Sigmoid colon (tissue), 7 donors: Measurements from ENCODE around the gene PRLR. TPM values are rescaled to one million over a fixed set of nuclear protein-coding genes. Genes with fewer than 3 reads are reported as not detected.

Experiments used
- DNase-seq: peaks from one replicate; pipeline ENCODE4 v3.0.0-alpha.2; 2019
- H3K27ac ChIP-seq, 4 donors: fragments of 200-600 bp; sonication (generic); one replicate each; pipeline ENCODE4 v1.5.1; 2016 to 2019; ENCODE audit warnings: mild to moderate bottlenecking in 1 of 4
- H3K27me3 ChIP-seq, 3 donors: fragments of 200-600 bp; sonication (generic); one replicate each; pipeline ENCODE4 v1.5.1; 2019; ENCODE audit warnings: mild to moderate bottlenecking in 1 of 3
- H3K36me3 ChIP-seq, 4 donors: fragments of 200-600 bp; sonication (generic); one replicate each; pipeline ENCODE4 v1.5.1; 2016 to 2019
- H3K4me1 ChIP-seq, 4 donors: fragments of 200-600 bp; sonication (generic); one replicate each; pipeline ENCODE4 v1.5.1; 2017 to 2019
- H3K4me3 ChIP-seq, 4 donors: fragments of 200-600 bp; sonication (generic); one replicate each; pipeline ENCODE4 v1.5.1; 2017 to 2019; ENCODE audit warnings: mild to moderate bottlenecking in 2 of 4, moderate library complexity in 1 of 4
- H3K9me3 ChIP-seq, 4 donors: fragments of 200-600 bp in 3 of 4; sonication (generic) in 3 of 4; one replicate each; pipeline versions ENCODE4 v1.5.1 to v1.6.1; 2013 to 2019
- CTCF ChIP-seq, 4 experiments: fragments of 450-650 bp in 3 of 4; fragments of 200-600 bp in 1 of 4; IDR thresholded peaks; one replicate each; pipeline ENCODE4 v1.5.1; 2016 to 2019; ENCODE audit warnings: antibody characterized with exemption in 4 of 4, mild to moderate bottlenecking in 3 of 4, moderate library complexity in 2 of 4
- EP300 ChIP-seq, 4 donors: sonication (generic); formaldehyde crosslinking; IDR thresholded peaks; one replicate each; pipeline ENCODE4 v1.6.1; 2017; ENCODE audit warnings: antibody characterized with exemption in 4 of 4
- POLR2A ChIP-seq, 2 donors: fragments of 450-650 bp; IDR thresholded peaks; one replicate each; pipeline ENCODE4 v1.6.1; 2016; ENCODE audit warnings: antibody characterized with exemption in 2 of 2, mild to moderate bottlenecking in 2 of 2, moderate library complexity in 2 of 2
- POLR2AphosphoS5 ChIP-seq, 4 donors: sonication (generic); formaldehyde crosslinking; IDR thresholded peaks; one replicate each; pipeline ENCODE4 v1.6.1; 2017; ENCODE audit warnings: antibody characterized with exemption in 4 of 4
- WGBS, 2 donors: extraction: QIAGEN DNeasy Blood & Tissue Kit; methylation state at CpG; one replicate each; pipeline ENCODE4 v1.1.7; 2013; 5-methylcytosine and 5-hydroxymethylcytosine counted together
- intact Hi-C: fragments of 100-400 bp; cut with DNase I; formaldehyde crosslinking; loops from one replicate; pipeline ENCODE4 v1.15.1; 2023
- polyA plus RNA-seq, 3 donors: library from polyadenylated mRNA; stranded (reverse); fragments of 200-250 nt; gene quantifications; one replicate each; pipeline ENCODE4 v1.2.3, GENCODE V29; 2013
- total RNA-seq, 4 donors: library from RNA; depleted of rRNA; stranded (reverse); fragments of >200 nt; gene quantifications; one replicate each; pipeline ENCODE4 v1.1.0, GENCODE V29; 2016
- donor health status: healthy with polysubstance abuse.
- donor health status: Bipolar disorder and iron deficiency.
- donor health status: healthy.

PRLR gene
- total and polyA plus RNA-seq, 7 donors: 0.60 to 1.9 (median 0.95) TPM

GRCh38 chr5:35087991-35088390 is 142.3 kb downstream of the PRLR start:
- TF ChIP-seq CTCF (IDR thresholded peaks at IDR 0.05) (no peak), POLR2AphosphoS5 (IDR thresholded peaks at IDR 0.05) (no peak), EP300 (IDR thresholded peaks at IDR 0.05) (no peak), POLR2A (IDR thresholded peaks at IDR 0.05) (no peak)
- no peak for DNase-seq
- no peaks in the 10 kb centered on the region for H3K9me3 ChIP-seq
- H3K4me3 ChIP-seq: no peak overlapping the region
- no peaks in the 10 kb centered on the region for H3K4me1 ChIP-seq
- H3K27ac ChIP-seq: no peak overlapping the region
- no peaks in the 10 kb centered on the region for H3K27me3 ChIP-seq
- intact Hi-C loops: loop anchor here (5.0 kb wide), 1 partner anchor 839 kb away; no protein-coding TSS in a partner anchor
- no peaks in the 10 kb centered on the region for H3K36me3 ChIP-seq
- WGBS, 2 donors: 74 to 84% methylated on average over 3 of the region's 3 CpGs

- H3K36me3 ChIP-seq: no peaks in the 10 kb centered on the region
- WGBS, 2 donors: 87 to 94% methylated on average over 3 of the region's 3 CpGs
- no peaks in the 10 kb centered on the region for H3K9me3 ChIP-seq
- no peak for DNase-seq
- TF ChIP-seq EP300 (IDR thresholded peaks at IDR 0.05): no peak
- H3K4me1 ChIP-seq: no peaks in the 10 kb centered on the region
- no peaks in the 10 kb centered on the region for H3K27me3 ChIP-seq
- no peak overlapping the region for H3K27ac ChIP-seq
- intact Hi-C loops: no loop called here
- no peak overlapping the region for H3K4me3 ChIP-seq
Measured at GRCh38 chr5:35083150-35083549, 147.1 kb downstream of the PRLR start.

- Histone ChIP-seq H3K27me3 (no peaks in the 10 kb centered on the region), H3K27ac (no peak overlapping the region), H3K36me3 (no peaks in the 10 kb centered on the region), H3K4me3 (no peak overlapping the region), H3K9me3 (no peaks in the 10 kb centered on the region), H3K4me1 (no peaks in the 10 kb centered on the region)
- 92 to 93% methylated on average over 3 of the region's 3 CpGs for WGBS, 2 donors
- no peak for DNase-seq
- intact Hi-C loops: no loop called here
- TF ChIP-seq POLR2AphosphoS5 (IDR thresholded peaks at IDR 0.05): no peak
- TF ChIP-seq POLR2A (IDR thresholded peaks at IDR 0.05): no peak
- no peak for TF ChIP-seq EP300 (IDR thresholded peaks at IDR 0.05)
- TF ChIP-seq CTCF (IDR thresholded peaks at IDR 0.05): no peak
Measured at GRCh38 chr5:35082530-35082929, 147.8 kb downstream of the PRLR start.

DNA sequence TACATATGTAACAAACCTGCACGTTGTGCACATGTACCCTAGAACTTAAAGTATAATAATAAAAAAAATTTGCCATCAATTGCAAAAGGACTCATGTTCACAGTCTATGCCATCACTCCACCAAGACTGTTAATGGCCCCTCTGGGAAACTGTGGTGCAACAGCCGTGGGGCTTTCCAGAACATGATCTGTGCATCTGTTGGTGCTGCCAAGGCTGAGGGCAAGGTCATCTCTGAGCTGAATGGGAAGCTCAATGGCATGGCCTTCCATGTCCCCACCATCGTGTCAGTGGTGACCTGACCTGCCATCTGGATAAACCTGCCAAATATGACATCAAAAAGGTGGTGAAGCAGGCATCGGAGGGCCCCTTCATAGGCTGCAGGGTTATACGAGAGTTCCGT is 149.2 kb downstream of the PRLR start:
- intact Hi-C loops: no loop called here
- 87 to 93% methylated on average over 6 of the region's 6 CpGs for WGBS, 2 donors
- Histone ChIP-seq H3K36me3 (no peaks in the 10 kb centered on the region), H3K27ac (no peak overlapping the region), H3K9me3 (no peaks in the 10 kb centered on the region), H3K4me3 (no peak overlapping the region), H3K4me1 (no peaks in the 10 kb centered on the region), H3K27me3 (no peaks in the 10 kb centered on the region)
- TF ChIP-seq CTCF (IDR thresholded peaks at IDR 0.05) (no peak), POLR2AphosphoS5 (IDR thresholded peaks at IDR 0.05) (no peak), POLR2A (IDR thresholded peaks at IDR 0.05) (no peak), EP300 (IDR thresholded peaks at IDR 0.05) (no peak)
- DNase-seq: no peak

GRCh38 chr5:35073160-35073559 is 157.1 kb downstream of the PRLR start:
- H3K36me3 ChIP-seq: no peaks in the 10 kb centered on the region
- intact Hi-C loops: no loop called here
- no peaks in the 10 kb centered on the region for H3K27me3 ChIP-seq
- TF ChIP-seq POLR2AphosphoS5 (IDR thresholded peaks at IDR 0.05): no peak
- no peak for TF ChIP-seq EP300 (IDR thresholded peaks at IDR 0.05)
- no peak for TF ChIP-seq POLR2A (IDR thresholded peaks at IDR 0.05)
- no peak for TF ChIP-seq CTCF (IDR thresholded peaks at IDR 0.05)
- 85 to 87% methylated on average over 4 of the region's 4 CpGs for WGBS, 2 donors
- DNase-seq: no peak
- H3K4me1 ChIP-seq: no peaks in the 10 kb centered on the region
- H3K9me3 ChIP-seq: no peaks in the 10 kb centered on the region
- H3K4me3 ChIP-seq: no peak overlapping the region
- H3K27ac ChIP-seq: no peak overlapping the region
